Measurements from ENCODE around the gene LIAS. TPM values are rescaled to one million over a fixed set of nuclear protein-coding genes. Genes with fewer than 3 reads are reported as not detected.

LIAS gene
- polyA plus RNA-seq, 1 donor from 2014 or later, result 24.6 TPM

- Histone ChIP-seq H4K20me1 (ENCODE audit: insufficient read depth) (peaks cover 3% of the 10 kb centered on the region), H3K27me3 (ENCODE audit: insufficient read depth, low read depth, low read length) (no peaks in the 10 kb centered on the region), H3K4me3 (ENCODE audit: low read length) (no peak overlapping the region), H3K9me2 (ENCODE audit: insufficient read depth, low read length) (no peaks in the 10 kb centered on the region), H3K36me3 (ENCODE audit: insufficient read depth, low read length) (peaks cover 11% of the 10 kb centered on the region), H3F3A (ENCODE audit: insufficient read depth, low read length, poor library complexity, severe bottlenecking) (no peaks in the 10 kb centered on the region), H3K9me3 (ENCODE audit: low read length) (no peaks in the 10 kb centered on the region), H3K27ac (ENCODE audit: low read length) (no peak overlapping the region), H3K9ac (ENCODE audit: low read length) (no peak overlapping the region), H3K4me2 (ENCODE audit: low read length) (no peak overlapping the region), H3K79me2 (replicated peaks; ENCODE audit: insufficient read depth, low read length) (peaks cover 9% of the 10 kb centered on the region), H2AFZ (ENCODE audit: low read depth, low read length) (no peak overlapping the region)
- TF ChIP-seq EZH2 (IDR thresholded peaks at IDR 0.05; ENCODE audit: borderline replicate concordance, insufficient read depth, low read length, poor library complexity, severe bottlenecking), result no peak
- no peak for TF ChIP-seq RAD21 (conservative IDR thresholded peaks at IDR 0.05)
- no peak for TF ChIP-seq EP300 (conservative IDR thresholded peaks at IDR 0.05; ENCODE audit: poor library complexity, severe bottlenecking)
- TF ChIP-seq POLR2AphosphoS5 (IDR thresholded peaks at IDR 0.05), result no peak
- TF ChIP-seq, protein P1, sequence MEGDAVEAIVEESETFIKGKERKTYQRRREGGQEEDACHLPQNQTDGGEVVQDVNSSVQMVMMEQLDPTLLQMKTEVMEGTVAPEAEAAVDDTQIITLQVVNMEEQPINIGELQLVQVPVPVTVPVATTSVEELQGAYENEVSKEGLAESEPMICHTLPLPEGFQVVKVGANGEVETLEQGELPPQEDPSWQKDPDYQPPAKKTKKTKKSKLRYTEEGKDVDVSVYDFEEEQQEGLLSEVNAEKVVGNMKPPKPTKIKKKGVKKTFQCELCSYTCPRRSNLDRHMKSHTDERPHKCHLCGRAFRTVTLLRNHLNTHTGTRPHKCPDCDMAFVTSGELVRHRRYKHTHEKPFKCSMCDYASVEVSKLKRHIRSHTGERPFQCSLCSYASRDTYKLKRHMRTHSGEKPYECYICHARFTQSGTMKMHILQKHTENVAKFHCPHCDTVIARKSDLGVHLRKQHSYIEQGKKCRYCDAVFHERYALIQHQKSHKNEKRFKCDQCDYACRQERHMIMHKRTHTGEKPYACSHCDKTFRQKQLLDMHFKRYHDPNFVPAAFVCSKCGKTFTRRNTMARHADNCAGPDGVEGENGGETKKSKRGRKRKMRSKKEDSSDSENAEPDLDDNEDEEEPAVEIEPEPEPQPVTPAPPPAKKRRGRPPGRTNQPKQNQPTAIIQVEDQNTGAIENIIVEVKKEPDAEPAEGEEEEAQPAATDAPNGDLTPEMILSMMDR (IDR thresholded peaks at IDR 0.05; ENCODE audit: poor library complexity, severe bottlenecking), result no peak
- no peak for TF ChIP-seq SMC3 (conservative IDR thresholded peaks at IDR 0.05; ENCODE audit: poor library complexity)
- no peak for TF ChIP-seq TAF1 (IDR thresholded peaks at IDR 0.05; ENCODE audit: low read depth)
- TF ChIP-seq MXI1 (conservative IDR thresholded peaks at IDR 0.05; ENCODE audit: poor library complexity, severe bottlenecking), result no peak
- TF ChIP-seq, protein P2, sequence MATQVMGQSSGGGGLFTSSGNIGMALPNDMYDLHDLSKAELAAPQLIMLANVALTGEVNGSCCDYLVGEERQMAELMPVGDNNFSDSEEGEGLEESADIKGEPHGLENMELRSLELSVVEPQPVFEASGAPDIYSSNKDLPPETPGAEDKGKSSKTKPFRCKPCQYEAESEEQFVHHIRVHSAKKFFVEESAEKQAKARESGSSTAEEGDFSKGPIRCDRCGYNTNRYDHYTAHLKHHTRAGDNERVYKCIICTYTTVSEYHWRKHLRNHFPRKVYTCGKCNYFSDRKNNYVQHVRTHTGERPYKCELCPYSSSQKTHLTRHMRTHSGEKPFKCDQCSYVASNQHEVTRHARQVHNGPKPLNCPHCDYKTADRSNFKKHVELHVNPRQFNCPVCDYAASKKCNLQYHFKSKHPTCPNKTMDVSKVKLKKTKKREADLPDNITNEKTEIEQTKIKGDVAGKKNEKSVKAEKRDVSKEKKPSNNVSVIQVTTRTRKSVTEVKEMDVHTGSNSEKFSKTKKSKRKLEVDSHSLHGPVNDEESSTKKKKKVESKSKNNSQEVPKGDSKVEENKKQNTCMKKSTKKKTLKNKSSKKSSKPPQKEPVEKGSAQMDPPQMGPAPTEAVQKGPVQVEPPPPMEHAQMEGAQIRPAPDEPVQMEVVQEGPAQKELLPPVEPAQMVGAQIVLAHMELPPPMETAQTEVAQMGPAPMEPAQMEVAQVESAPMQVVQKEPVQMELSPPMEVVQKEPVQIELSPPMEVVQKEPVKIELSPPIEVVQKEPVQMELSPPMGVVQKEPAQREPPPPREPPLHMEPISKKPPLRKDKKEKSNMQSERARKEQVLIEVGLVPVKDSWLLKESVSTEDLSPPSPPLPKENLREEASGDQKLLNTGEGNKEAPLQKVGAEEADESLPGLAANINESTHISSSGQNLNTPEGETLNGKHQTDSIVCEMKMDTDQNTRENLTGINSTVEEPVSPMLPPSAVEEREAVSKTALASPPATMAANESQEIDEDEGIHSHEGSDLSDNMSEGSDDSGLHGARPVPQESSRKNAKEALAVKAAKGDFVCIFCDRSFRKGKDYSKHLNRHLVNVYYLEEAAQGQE (IDR thresholded peaks at IDR 0.05; ENCODE audit: borderline replicate concordance), result no peak
These were observed 6.5 kb upstream of the LIAS start for GRCh38 chr4:39452153-39452859.

DNA sequence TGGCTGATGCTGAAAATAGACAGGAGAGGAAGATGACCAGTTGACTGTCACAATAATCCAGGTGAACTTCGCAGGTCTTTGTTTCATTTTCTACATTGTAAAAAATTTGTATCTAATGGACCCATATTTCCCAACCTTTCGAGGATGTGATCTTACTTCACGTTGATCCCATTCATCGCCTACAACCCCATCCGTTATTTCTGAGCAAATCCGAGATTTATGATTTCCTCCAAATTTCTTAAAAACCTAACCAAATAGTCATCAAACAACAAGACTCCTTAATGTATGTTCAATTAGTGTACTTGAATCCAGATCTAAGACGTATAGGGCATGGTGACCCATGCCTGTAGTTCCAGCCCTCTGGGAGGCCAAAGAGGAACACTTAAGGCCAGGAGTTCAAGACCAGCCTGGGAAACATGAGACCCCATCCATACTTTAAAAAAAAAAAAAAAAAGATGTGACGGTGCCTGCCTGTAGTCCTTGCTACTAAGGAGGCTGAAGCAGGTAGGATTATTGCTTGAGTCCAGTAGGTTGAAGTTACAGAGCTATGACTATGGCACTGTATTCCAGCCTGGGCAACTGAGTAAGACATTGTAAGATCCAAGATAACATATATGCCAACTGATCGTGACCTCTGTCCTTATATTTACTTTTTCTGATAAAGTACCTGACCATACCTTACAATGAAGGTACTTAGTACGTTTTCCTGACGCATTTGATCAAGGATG lies 5.8 kb upstream of the LIAS start:
- no peak overlapping the region for H3K27ac ChIP-seq (ENCODE audit: low read length)
- H3K36me3 ChIP-seq (ENCODE audit: insufficient read depth, low read length), result peaks cover 14% of the 10 kb centered on the region
- H3K79me2 ChIP-seq (replicated peaks; ENCODE audit: insufficient read depth, low read length), result peaks cover 16% of the 10 kb centered on the region
- no peak overlapping the region for H3K4me2 ChIP-seq (ENCODE audit: low read length)
- no peak overlapping the region for H3K4me3 ChIP-seq (ENCODE audit: low read length)
- peaks cover 3% of the 10 kb centered on the region for H4K20me1 ChIP-seq (ENCODE audit: insufficient read depth)
- no peaks in the 10 kb centered on the region for H3F3A ChIP-seq (ENCODE audit: insufficient read depth, low read length, poor library complexity, severe bottlenecking)
- no peak for TF ChIP-seq TAF1 (IDR thresholded peaks at IDR 0.05; ENCODE audit: low read depth)
- TF ChIP-seq, protein P1 (IDR thresholded peaks at IDR 0.05; ENCODE audit: poor library complexity, severe bottlenecking), result no peak
- TF ChIP-seq EP300 (conservative IDR thresholded peaks at IDR 0.05; ENCODE audit: poor library complexity, severe bottlenecking), result no peak
- no peak for TF ChIP-seq POLR2AphosphoS5 (IDR thresholded peaks at IDR 0.05)
- TF ChIP-seq, protein P2 (IDR thresholded peaks at IDR 0.05; ENCODE audit: borderline replicate concordance), result no peak
- TF ChIP-seq RAD21 (conservative IDR thresholded peaks at IDR 0.05), result no peak
- no peak for TF ChIP-seq MXI1 (conservative IDR thresholded peaks at IDR 0.05; ENCODE audit: poor library complexity, severe bottlenecking)
- no peak for TF ChIP-seq EZH2 (IDR thresholded peaks at IDR 0.05; ENCODE audit: borderline replicate concordance, insufficient read depth, low read length, poor library complexity, severe bottlenecking)
- no peak for TF ChIP-seq SMC3 (conservative IDR thresholded peaks at IDR 0.05; ENCODE audit: poor library complexity)
- H2AFZ ChIP-seq (ENCODE audit: low read depth, low read length), result no peak overlapping the region
- H3K9me2 ChIP-seq (ENCODE audit: insufficient read depth, low read length), result no peaks in the 10 kb centered on the region
- no peak overlapping the region for H3K9ac ChIP-seq (ENCODE audit: low read length)
- no peaks in the 10 kb centered on the region for H3K27me3 ChIP-seq (ENCODE audit: insufficient read depth, low read depth, low read length)
- no peaks in the 10 kb centered on the region for H3K9me3 ChIP-seq (ENCODE audit: low read length)
